KOPT-K1 (cell line): ENCODE data around the gene HACE1.

Source experiments
- H3K27ac ChIP-seq: fragments of 200-600 bp; sonication (generic); 2 replicates; pipeline ENCODE4 v1.5.1; 2016; ENCODE audit warnings: antibody characterized with exemption, mild to moderate bottlenecking, low read depth, low read length; ENCODE audit not compliant: poor library complexity, severe bottlenecking
- H3K36me3 ChIP-seq: fragments of 200-600 bp; sonication (generic); 2 replicates; pipeline ENCODE4 v1.5.1; 2017; ENCODE audit warnings: antibody characterized with exemption, mild to moderate bottlenecking, low read length, moderate library complexity; ENCODE audit not compliant: insufficient read depth
- H3K9me3 ChIP-seq: fragments of 200-600 bp; sonication (generic); 2 replicates; pipeline ENCODE4 v1.5.1; 2017; ENCODE audit warnings: antibody characterized with exemption, low read length, mild to moderate bottlenecking; ENCODE audit not compliant: insufficient read depth, poor library complexity, severe bottlenecking

Gene HACE1

DNA sequence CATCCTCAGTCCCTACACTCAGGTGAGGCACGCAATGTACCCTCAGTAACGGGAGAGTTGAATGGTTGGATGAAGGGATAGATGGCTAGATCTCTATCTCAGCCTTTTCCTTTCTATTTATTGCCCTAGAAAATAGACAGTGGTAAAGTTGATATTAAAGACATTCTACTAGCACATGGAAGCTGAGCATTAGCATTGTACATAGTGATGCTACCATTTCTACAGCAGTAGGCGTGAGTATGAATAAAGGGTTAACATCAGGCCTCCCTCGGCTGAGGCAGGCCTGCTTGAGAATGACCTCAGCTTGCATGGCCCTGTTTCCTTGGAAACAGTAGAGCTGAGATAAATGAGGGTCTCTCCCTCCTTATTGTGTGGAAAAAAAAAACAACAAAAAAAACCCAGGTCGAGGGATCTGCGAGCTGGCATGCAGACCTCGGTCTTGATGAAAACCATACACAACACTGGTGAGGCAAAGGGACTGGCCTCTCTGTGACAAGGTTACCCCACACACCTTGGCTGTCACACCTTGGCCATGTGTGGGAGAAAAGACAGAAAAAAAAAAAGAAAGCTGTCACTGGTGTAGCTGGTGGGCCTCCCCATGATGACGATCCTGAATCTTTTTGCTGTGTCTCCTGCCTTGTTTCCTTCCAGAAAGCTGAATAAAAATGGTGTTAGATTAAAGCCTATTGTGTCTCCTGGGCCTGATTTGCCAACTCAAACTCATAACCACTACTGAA lies 160.0 kb downstream of the HACE1 start:
- Histone ChIP-seq H3K27ac (no peak overlapping the region), H3K36me3 (no peaks in the 10 kb centered on the region), H3K9me3 (no peaks in the 10 kb centered on the region)

DNA sequence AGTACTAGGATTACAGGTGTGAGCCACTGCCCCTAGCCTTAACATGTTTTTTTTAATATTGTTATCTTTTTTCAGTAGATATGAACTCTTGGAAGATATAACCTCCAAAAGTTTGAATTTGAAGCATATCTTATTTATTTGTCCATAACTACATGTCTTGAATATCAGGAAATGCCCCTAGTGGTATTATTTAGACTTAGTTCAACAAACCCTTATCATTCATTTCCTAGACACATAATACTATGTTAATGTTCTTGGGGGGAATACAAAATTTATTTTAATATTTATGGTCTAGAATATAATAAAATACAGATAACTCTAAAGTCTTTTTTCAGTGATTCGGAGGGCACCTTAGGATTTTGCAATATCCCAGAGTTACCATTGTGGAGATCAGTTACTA lies 160.7 kb downstream of the HACE1 start:
- Histone ChIP-seq H3K36me3 (no peaks in the 10 kb centered on the region), H3K9me3 (no peaks in the 10 kb centered on the region), H3K27ac (no peak overlapping the region)

DNA sequence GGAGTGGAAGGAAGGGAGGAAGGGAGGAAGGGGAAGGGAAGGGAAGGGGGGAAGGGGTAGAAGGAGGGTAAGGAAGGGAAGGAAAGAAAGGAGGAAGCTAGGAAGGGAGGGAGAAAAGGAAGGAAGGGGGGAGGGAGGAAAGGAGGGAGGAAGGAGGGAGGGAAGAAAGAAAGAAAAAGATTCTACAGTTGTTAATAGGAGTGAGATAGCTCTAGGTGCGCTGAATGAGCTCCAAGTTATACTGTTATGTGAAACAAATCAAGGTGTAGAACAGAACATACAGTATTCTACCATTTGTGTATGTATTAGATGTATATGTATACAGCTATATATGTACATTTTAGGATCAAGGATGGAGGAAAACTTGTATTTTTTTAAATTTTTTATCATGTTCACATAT lies 167.7 kb downstream of the HACE1 start:
- Histone ChIP-seq H3K36me3 (no peaks in the 10 kb centered on the region), H3K9me3 (no peaks in the 10 kb centered on the region), H3K27ac (no peak overlapping the region)

DNA sequence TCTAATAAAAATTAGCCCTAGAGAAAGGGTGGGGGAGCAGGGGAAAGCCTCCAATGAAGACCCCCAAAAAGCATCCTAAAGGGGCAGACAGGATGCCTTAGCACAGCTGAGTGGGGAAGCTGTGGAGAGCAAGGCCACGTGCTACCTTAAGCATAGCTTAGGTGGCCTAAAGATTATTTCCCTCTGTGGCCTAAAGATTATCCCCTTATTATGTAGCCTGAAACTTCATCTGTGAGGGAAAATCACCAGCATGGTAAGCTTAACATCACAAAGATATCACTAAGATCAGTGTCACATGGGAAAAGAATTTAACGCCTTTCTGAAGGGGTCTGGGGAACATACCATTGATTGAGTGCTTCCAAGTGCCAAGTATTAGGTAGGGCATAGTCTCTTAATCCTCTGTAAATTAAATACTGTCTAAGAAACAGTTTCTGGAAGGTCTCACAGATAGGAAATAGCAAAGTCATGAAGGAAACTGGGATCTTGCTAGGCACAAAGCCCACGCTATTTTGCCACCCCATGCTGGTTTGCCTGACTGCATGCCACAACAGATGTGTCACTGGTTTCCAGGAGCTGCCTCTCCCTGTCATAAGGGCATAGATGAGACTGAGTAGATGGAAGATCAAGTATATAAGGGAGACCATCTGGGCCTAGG lies 170.0 kb downstream of the HACE1 start:
- H3K27ac ChIP-seq = no peak overlapping the region
- no peaks in the 10 kb centered on the region for H3K9me3 ChIP-seq
- no peaks in the 10 kb centered on the region for H3K36me3 ChIP-seq

DNA sequence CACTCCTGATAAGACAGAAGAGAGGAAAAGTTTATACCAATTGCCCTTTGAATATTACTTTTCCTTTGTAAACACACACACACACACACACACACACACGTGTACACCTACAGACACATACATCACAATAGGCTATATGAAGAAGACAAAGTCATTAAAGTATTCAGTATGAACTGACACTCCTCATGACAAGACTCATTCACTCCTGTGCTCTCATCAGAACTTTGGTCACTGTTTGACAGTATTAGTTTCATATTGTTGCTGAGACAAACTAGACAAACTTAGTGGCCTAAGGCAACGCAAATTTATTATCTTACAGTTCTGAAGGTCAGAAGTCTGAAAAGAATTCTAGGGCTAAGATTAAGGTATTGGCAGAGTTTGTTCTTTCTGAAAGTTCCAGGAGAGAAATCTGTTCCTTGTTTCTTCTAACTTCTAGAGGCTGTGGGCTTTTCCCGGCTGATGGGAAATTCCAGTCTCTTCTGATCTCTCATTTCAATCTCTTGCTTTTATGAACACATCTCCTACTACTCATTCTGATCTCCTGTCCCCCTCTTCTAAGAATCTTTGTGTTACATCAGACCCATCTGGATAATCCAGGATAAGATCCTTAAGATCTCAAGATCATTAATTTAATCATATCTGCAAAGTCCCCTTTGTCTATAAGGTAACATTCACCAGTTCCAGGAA lies 171.3 kb downstream of the HACE1 start:
- H3K27ac ChIP-seq = no peak overlapping the region
- no peaks in the 10 kb centered on the region for H3K36me3 ChIP-seq
- H3K9me3 ChIP-seq = no peaks in the 10 kb centered on the region

DNA sequence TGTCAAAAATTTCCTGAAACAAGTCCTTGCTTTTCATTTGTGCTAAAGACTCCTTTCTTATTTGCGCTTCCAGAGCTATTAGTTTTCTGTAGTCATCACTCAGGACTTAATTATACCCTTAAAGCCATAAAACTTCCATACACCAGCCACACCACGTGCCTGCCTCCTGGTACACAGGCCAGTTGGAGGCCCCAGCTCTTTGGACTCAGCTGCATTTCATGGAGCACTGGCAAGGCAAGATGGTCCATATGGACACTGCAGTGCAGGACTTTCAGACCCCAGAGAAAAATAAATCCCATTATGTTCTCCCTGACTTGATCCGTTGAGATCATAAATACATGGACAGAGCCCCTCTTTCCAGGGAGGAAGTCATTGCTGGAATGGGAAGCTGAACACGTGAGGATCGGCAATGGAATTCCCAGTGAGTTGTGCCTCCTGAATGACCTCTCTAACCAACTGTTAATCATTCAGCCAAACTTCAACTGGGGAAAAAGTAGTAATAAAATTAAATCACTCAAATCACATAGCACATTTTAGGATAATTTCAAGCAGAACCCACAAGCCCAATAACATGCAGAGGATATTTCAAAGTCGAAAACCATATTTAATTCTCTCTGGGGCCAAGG lies 173.1 kb downstream of the HACE1 start:
- H3K27ac ChIP-seq = no peak overlapping the region
- H3K36me3 ChIP-seq = no peaks in the 10 kb centered on the region
- no peaks in the 10 kb centered on the region for H3K9me3 ChIP-seq

DNA sequence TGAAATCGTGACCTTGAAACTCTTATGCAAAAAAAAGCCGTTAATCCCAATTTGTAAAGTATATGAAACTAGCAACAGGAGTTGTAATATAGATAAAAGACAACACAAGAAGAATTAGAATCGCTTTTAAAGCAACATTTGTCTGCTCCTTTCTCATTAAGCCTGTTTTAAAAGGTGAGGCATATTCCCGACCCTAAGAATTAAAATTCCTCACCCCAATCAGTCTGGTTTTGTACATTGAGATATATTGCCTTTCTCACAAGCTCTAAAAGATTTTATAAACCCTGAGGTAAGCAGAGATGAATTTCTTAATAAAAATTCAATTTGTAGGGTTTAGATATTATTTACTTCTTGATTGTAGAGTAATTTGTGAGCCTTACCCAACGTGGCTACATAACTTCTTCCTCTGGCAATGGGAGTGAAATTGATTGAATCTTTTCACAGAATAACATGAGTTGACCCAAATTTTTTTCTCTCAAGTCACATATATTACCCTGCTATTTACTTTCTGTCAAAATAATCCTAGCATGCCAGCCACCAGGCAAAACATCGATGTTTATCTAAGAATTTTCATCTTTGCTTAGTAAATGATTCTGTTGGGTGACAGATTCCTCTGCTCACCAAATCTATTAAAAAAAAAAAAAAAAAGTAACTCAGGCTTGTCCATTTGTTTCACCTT lies 173.7 kb downstream of the HACE1 start:
- H3K9me3 ChIP-seq = no peaks in the 10 kb centered on the region
- H3K36me3 ChIP-seq = no peaks in the 10 kb centered on the region
- no peak overlapping the region for H3K27ac ChIP-seq

DNA sequence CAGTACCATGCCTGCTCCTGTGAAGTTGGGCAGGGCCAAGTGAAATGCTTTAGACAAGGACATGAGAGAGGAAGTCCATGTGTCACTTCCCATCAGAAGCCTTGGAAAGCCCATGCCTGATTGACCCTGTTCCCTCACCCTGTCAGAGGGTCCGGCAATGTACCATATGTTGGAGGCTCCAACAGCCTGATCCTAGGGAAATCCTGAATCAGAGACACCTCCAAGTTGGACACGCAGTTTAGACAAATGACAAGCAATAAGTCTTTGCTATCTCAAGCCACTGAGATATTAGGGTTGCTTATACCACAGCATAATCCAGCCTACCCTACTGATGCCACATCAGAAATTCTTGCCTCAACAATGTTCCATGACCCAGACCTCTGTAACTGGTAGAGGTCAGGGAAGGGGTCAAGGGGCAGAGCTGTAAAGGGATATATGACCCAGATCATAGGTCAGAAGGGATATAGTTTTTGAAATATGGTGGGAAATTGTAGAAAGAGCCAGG lies 174.8 kb downstream of the HACE1 start:
- no peaks in the 10 kb centered on the region for H3K9me3 ChIP-seq
- no peak overlapping the region for H3K27ac ChIP-seq
- no peaks in the 10 kb centered on the region for H3K36me3 ChIP-seq

DNA sequence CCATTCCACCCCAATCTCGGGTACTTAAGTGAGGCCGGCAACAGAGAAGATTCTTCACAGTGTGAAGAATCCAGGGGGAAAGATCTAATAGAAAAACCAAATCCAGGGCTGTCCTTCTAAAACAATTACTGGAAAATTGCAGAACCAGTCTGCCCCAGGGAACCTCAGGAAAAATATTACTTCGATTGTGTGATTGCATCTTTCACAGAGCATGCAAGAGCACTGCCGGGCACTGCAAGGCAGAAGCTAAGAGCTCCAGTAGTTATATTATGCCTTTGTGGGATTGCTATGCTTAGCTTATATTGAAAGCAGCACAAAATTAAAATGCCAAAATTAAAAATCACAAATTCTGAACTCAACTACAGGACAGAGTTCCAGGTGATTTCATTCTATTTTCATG lies 175.9 kb downstream of the HACE1 start:
- Histone ChIP-seq H3K9me3 (no peaks in the 10 kb centered on the region), H3K27ac (no peak overlapping the region), H3K36me3 (no peaks in the 10 kb centered on the region)

DNA sequence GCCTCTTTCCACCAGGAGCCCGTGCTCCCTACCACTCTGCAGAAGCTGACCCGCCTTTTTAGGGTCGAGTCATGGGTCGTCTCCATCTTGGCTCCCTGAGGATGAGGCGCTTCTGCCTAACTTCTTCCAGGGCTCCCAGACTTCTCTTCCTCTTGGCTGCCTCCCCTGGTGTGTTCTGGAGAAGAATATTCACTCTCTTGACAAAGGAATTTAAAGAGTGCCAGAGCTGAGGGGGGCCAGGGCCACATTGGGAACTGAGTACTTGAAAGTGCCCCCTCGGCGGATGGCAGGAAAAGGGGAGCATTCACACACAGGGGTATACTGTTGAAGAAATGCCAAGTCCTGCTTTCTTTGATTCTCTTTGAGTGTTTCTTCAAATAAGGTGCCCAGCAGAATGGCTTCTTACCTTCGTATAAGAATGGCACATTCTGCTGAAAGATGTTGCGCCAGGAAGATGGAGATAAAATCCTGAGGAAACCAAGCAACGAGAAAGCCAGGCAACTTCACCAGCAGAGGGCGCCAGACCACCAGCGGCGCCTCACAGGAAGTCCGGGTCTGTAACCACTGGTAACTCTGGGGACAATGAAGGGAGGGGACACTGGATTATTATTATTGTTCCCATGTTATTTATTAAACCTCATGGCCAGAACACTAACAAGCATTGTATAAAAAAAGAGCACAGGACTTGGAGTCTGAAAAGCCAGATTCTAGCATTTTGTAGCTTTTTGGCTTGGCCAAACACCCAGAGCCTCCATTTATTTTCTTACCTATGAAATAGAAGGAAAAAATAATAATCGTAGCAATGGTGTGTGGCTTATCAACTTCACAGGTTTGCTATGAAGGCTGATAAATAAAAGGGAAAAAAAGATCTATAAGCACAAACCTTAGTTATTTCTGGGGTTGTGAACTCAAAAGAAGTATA lies 176.7 kb downstream of the HACE1 start:
- Histone ChIP-seq H3K36me3 (no peaks in the 10 kb centered on the region), H3K27ac (peak overlapping the region; percentile 21), H3K9me3 (no peaks in the 10 kb centered on the region)

DNA sequence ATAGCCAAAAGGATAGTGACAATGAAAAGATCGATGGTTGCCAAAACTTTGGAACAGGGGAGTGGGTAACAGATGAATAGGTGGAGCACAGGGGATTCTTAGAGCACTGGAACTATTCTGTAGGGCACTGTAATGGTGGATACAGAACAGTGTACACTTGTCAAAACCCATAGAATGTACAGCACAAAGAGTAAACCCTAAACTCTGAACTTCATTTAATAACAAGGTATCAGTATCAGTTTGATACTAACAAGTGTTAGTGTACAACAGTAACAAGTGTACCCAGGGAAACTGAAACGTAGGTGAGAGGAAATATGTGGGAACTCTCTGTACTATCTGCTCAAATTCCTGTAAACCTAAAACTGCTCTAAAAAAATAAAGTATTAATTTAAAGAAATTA lies 179.2 kb downstream of the HACE1 start:
- peaks cover 3% of the 10 kb centered on the region for H3K9me3 ChIP-seq
- no peak overlapping the region for H3K27ac ChIP-seq
- H3K36me3 ChIP-seq = no peaks in the 10 kb centered on the region

DNA sequence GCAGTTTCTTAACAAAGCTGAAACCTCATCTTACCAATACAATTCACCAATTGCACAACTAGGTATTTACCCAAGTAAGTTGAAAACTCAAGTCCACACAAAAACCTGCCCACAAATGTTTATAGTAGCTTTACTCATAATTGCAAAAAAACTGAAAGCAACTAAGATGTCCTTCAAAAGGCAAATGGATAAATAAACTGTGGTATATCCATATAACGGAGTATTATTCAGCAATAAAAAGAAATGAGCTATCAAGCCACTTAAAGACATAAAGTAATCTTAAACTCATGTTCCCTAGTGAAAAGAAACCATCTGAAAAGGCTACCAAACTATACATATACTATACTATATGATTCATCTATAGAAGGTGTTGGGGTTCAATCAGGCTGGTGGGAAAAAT lies 179.7 kb downstream of the HACE1 start:
- Histone ChIP-seq H3K36me3 (no peaks in the 10 kb centered on the region), H3K9me3 (peaks cover 4% of the 10 kb centered on the region), H3K27ac (no peak overlapping the region)
